K562 (cell line): Measurements from ENCODE around the gene MRGPRX3. TPM values are rescaled to one million over a fixed set of nuclear protein-coding genes. Genes with fewer than 3 reads are reported as not detected.

Experiments used
- ATAC-seq: fragments of 200-7000 bp; cut with Tn5 transposase; 3 replicates; pipeline ENCODE4 v1.9.1; 2020; ENCODE audit warnings: moderate library complexity
- BruUV-seq: library from RNA; stranded (reverse); fragments of 400-500 nt; replicated peaks from 2 replicates; lab custom pipeline; 2021; lab: Mats Ljungman, UMichigan
- CTCF ChIA-PET: fragments of 300-600 bp; formaldehyde crosslinking; extraction: SDS; loops from one replicate; lab custom pipeline; 2021; ENCODE audit warnings: low intra/inter-chr PET ratio; lab: Yijun Ruan, JAX
- POLR2A ChIA-PET: fragments of 300-600, 350-650 bp; sonication (Branson Sonifier 250); formaldehyde crosslinking; extraction: SDS; loops from one replicate; lab custom pipeline; 2021; ENCODE audit warnings: antibody characterized with exemption, inconsistent platforms; lab: Yijun Ruan, JAX
- DNase-seq, 4 experiments: peaks; one replicate each; pipeline versions ENCODE4 v3.0.0 to v3.0.0-alpha.2; 2011 to 2018; ENCODE audit warnings: low spot score in 3 of 4, mixed read lengths in 3 of 4; ENCODE audit errors: extremely low read depth in 1 of 4
- FAIRE-seq: peaks from 2 replicates; lab custom pipeline; 2011; peaks lifted over from hg19 to GRCh38; lab: Jason Lieb, UNC
- H2AFZ ChIP-seq: 2 replicates; pipeline ENCODE4 v1.6.0; 2011; ENCODE audit warnings: low read depth, low read length, control low read depth, inconsistent platforms
- H3K27ac ChIP-seq: fragments of 200-600 bp; 3 replicates; pipeline ENCODE4 v1.8.0; 2011; ENCODE audit warnings: low read depth, mild to moderate bottlenecking, control low read depth, inconsistent platforms, low read length, moderate library complexity, mixed read lengths; ENCODE audit errors: extremely low read depth
- H3K27me3 ChIP-seq, 2 experiments: fragments of 300-600 bp in 1 of 2; 2 replicates in 1 of 2; 3 replicates in 1 of 2; pipeline versions ENCODE4 v1.6.0 to v1.8.0; 2011; ENCODE audit warnings: inconsistent platforms in 2 of 2, low read length in 2 of 2, mild to moderate bottlenecking in 1 of 2, mixed read lengths in 1 of 2, moderate library complexity in 1 of 2; ENCODE audit not compliant: control insufficient read depth in 2 of 2, insufficient read depth in 2 of 2
- H3K36me3 ChIP-seq: fragments of 300-600 bp; 3 replicates; pipeline ENCODE4 v1.8.0; 2011; ENCODE audit warnings: mild to moderate bottlenecking, low read length, inconsistent platforms; ENCODE audit not compliant: control insufficient read depth, insufficient read depth
- H3K4me1 ChIP-seq, 2 experiments: fragments of 200-600 bp in 1 of 2; replicated peaks in 1 of 2; 2 replicates in 1 of 2; 3 replicates in 1 of 2; pipeline versions ENCODE4 v1.5.1 to v1.8.0; 2011; ENCODE audit warnings: inconsistent platforms in 2 of 2, low read length in 2 of 2, mild to moderate bottlenecking in 1 of 2, mixed read lengths in 1 of 2, moderate library complexity in 1 of 2; ENCODE audit not compliant: control insufficient read depth in 2 of 2, insufficient read depth in 2 of 2
- H3K4me2 ChIP-seq: 2 replicates; pipeline ENCODE4 v1.6.1; 2011; ENCODE audit warnings: low read length, control low read depth, inconsistent platforms, mixed read lengths; ENCODE audit not compliant: insufficient read depth
- H3K4me3 ChIP-seq: fragments of 200-600 bp; sonication (generic), shearing (Covaris generic); 2 replicates; pipeline ENCODE4 v1.5.1; 2016; ENCODE audit warnings: control low read depth, inconsistent platforms
- H3K79me2 ChIP-seq: fragments of 200-600 bp; 3 replicates; pipeline ENCODE4 v1.8.0; 2011; ENCODE audit warnings: low read length, inconsistent platforms; ENCODE audit not compliant: control insufficient read depth, insufficient read depth
- H3K9ac ChIP-seq, 2 experiments: 2 replicates each; pipeline versions ENCODE4 v1.6.0 to v1.6.1; 2011; ENCODE audit warnings: low read depth in 2 of 2, low read length in 2 of 2, control low read depth in 1 of 2, inconsistent platforms in 1 of 2, mild to moderate bottlenecking in 1 of 2, mixed read lengths in 1 of 2; ENCODE audit not compliant: insufficient read depth in 1 of 2
- H3K9me1 ChIP-seq: one replicate; pipeline ENCODE4 v1.6.0; 2011; ENCODE audit warnings: inconsistent platforms, mild to moderate bottlenecking, low read length, moderate library complexity; ENCODE audit not compliant: control insufficient read depth, insufficient read depth
- H3K9me3 ChIP-seq: replicated peaks from 2 replicates; pipeline ENCODE4 v1.5.1; 2011; ENCODE audit warnings: low read depth, low read length, inconsistent platforms; ENCODE audit not compliant: control insufficient read depth, insufficient read depth
- H4K20me1 ChIP-seq: replicated peaks from 2 replicates; pipeline ENCODE4 v1.6.1; 2011; ENCODE audit warnings: low read length, inconsistent platforms, mixed read lengths; ENCODE audit not compliant: control insufficient read depth, insufficient read depth
- KAT7 ChIP-seq: sonication (generic); formaldehyde crosslinking; IDR thresholded peaks from 2 replicates; pipeline ENCODE4 v1.8.0; 2022; ENCODE audit warnings: missing genetic modification reagents, mild to moderate bottlenecking, borderline replicate concordance
- POLR2G ChIP-seq: fragments of 200-400 bp; formaldehyde crosslinking; IDR thresholded peaks from 2 replicates; pipeline ENCODE4 v1.6.1; 2017; ENCODE audit warnings: low read depth, mild to moderate bottlenecking, antibody characterized with exemption, low read length, moderate library complexity
- PTBP1 ChIP-seq: fragments of 200-400 bp; formaldehyde crosslinking; IDR thresholded peaks from 2 replicates; pipeline ENCODE4 v1.6.1; 2017; ENCODE audit warnings: low read depth, low read length
- RBM25 ChIP-seq: fragments of 200-400 bp; formaldehyde crosslinking; IDR thresholded peaks from 2 replicates; pipeline ENCODE4 v1.6.1; 2018; ENCODE audit warnings: low read length, low read depth, moderate library complexity; ENCODE audit not compliant: severe bottlenecking
- TCF7L2 ChIP-seq: fragments of 150-350 bp; IDR thresholded peaks from 2 replicates; pipeline ENCODE4 v1.6.1; 2016; ENCODE audit warnings: low read depth, mild to moderate bottlenecking, low read length, moderate library complexity
- YY1 ChIP-seq, 3 experiments: IDR thresholded peaks; 2 replicates each; pipeline ENCODE4 v1.6.1; 2011; ENCODE audit warnings: low read length in 2 of 3, mild to moderate bottlenecking in 2 of 3, moderate library complexity in 2 of 3, borderline replicate concordance in 1 of 3, control low read depth in 1 of 3, low read depth in 1 of 3; ENCODE audit not compliant: insufficient read depth in 3 of 3, insufficient replicate concordance in 2 of 3, control insufficient read depth in 1 of 3, insufficient read length in 1 of 3; ENCODE audit errors: extremely low read depth in 1 of 3
- ZNF384 ChIP-seq: IDR thresholded peaks from 2 replicates; pipeline ENCODE4 v1.6.1; 2012; ENCODE audit warnings: low read depth, low read length, improper control_type of control experiment
- WGBS: fragments of 100-300 bp; shearing (Covaris generic); methylation state at CpG from one replicate; pipeline ENCODE4 v1.1.6; 2016; ENCODE audit warnings: low coverage, mixed read lengths; ENCODE audit not compliant: insufficient coverage; ENCODE audit errors: missing lambda C conversion rate; 5-methylcytosine and 5-hydroxymethylcytosine counted together
- in situ Hi-C: fragments of 300-500 bp; cut with MboI; formaldehyde crosslinking; loops from 4 replicates; pipeline ENCODE4 v1.15.0; 2018; ENCODE audit warnings: inconsistent platforms, mixed read lengths
- intact Hi-C: fragments of 100-400 bp; cut with micrococcal nuclease; formaldehyde crosslinking; loops from 2 replicates; pipeline ENCODE4 v1.14.2; 2022
- polyA plus RNA-seq, 8 experiments: library from polyadenylated mRNA; depleted of rRNA in 4 of 8; stranded (reverse) in 5 of 8; unstranded in 3 of 8; fragments of >200 nt; fragmentation: Nextera tagmentation in 2 of 8; fragmentation: Illumina TruSeq in 1 of 8; extraction: Ambion mirVana in 2 of 8; extraction: Trizol in 1 of 8; gene quantifications; 2 replicates each; pipeline versions ENCODE4 v1.2.1 to v1.2.3, GENCODE V29; 2011 to 2014; ENCODE audit warnings: inconsistent platforms in 1 of 8, missing spikeins in 1 of 8
- total RNA-seq, 7 experiments: library from RNA; depleted of rRNA in 6 of 7; stranded (reverse); fragments of >200 nt in 6 of 7; fragmentation: Illumina TruSeq in 2 of 7; extraction: Trizol in 2 of 7; gene quantifications; 2 replicates each; pipeline versions ENCODE4 v1.2.1 to v1.2.3, GENCODE V29; 2011 to 2021; ENCODE audit warnings: low replicate concordance in 1 of 7

Gene MRGPRX3
- total and polyA plus RNA-seq, 9 of the 15 experiments (the other 6 are each of a cell fraction or from before 2014, with no cell fraction given) = not detected

DNA sequence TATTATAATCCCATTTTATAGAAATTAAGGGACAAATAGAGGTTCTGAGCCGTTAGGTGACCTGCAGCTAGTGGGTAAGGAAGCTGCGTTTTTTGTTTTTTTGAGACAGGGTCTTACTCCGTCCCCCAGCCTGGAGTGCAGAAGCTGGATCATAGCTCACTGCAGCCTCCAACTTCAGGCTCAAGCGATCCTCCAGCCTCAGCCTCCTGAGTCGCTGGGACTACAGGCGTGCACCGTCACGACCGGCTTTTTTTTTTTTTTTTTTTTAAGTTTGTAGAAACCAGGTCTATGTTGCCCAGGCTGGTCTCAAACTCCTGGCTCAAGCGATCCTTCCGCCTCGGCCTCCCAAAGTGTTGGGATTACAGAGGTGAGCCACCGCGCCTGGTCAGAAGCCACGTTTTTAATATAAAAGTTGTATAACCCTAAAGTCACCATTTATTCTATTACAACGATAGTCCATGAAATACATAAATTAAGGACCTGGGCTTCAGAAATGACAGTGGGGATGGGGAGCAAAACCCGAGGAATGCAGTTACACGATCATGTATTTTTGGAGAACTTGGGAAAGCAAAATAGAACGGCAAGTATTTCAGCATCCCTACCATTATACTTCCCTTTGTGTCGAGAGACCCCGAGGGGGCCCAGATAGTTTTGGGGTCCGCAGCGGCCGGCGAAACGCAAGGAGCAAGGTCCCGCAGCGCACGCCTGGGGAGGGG, 27.1 kb upstream of the MRGPRX3 start:
- Histone ChIP-seq H2AFZ (peak overlapping the region; percentile 97), H3K4me3 (peak overlapping the region; percentile 91), H3K27me3 (no peaks in the 10 kb centered on the region), H3K79me2 (peaks cover 36% of the 10 kb centered on the region), H3K9me1 (no peaks in the 10 kb centered on the region), H3K4me1 (peaks cover 0 to 5% of the 10 kb centered on the region in 2 experiments; a peak in 3 of 5 replicates), H3K4me2 (peak overlapping the region; percentile 88), H3K9ac (peak overlapping the region; percentile 77 to 95), H3K9me3 (no peaks in the 10 kb centered on the region), H4K20me1 (no peaks in the 10 kb centered on the region), H3K27ac (peak overlapping the region; percentile 67), H3K36me3 (peaks cover 40% of the 10 kb centered on the region)
- DNase-seq = peak in 1 of 4 experiments; percentile 24
- peak; percentile 52 for ATAC-seq
- FAIRE-seq = no peak
- intact Hi-C loops = loop anchor here (5.0 kb wide), 1 partner anchor 93 kb away; the partner anchor contains the start of gene SERGEF
- TF ChIP-seq YY1 (IDR thresholded peaks at IDR 0.05; ENCODE audit: borderline replicate concordance in 1 of 3, control insufficient read depth in 1 of 3, extremely low read depth in 1 of 3, insufficient read depth in 3 of 3, insufficient read length in 1 of 3, insufficient replicate concordance in 2 of 3, low read depth in 1 of 3, low read length in 2 of 3) = no peak
- 0 out of 2 replicates have a peak, but pooled peaks have one; percentile 55 for TF ChIP-seq PTBP1
- TF ChIP-seq KAT7 (CRISPR knock-in tag) = 0 out of 2 replicates have a peak, but pooled peaks have one; percentile 62
- TF ChIP-seq TCF7L2 = no peak
- TF ChIP-seq RBM25 = peak; percentile 24
- TF ChIP-seq ZNF384 = peak; percentile 70
- no peak for TF ChIP-seq POLR2G
- in situ Hi-C loops = no loop called here
- POLR2A ChIA-PET = interaction anchor here (1.1 kb wide), 1 partner anchor 16 kb away, joined by 4 read pairs; no protein-coding TSS in a partner anchor
- CTCF ChIA-PET = interaction anchor here (0.6 to 1.2 kb wide), 2 partner anchors 113 to 132 kb away, joined by 5 read pairs; no protein-coding TSS in a partner anchor
- TSS peak; percentile 51 for BruUV-seq
- 5% methylated on average over 19 of the region's 29 CpGs for WGBS
